ENCODE results near the gene SLC4A4.

DNA sequence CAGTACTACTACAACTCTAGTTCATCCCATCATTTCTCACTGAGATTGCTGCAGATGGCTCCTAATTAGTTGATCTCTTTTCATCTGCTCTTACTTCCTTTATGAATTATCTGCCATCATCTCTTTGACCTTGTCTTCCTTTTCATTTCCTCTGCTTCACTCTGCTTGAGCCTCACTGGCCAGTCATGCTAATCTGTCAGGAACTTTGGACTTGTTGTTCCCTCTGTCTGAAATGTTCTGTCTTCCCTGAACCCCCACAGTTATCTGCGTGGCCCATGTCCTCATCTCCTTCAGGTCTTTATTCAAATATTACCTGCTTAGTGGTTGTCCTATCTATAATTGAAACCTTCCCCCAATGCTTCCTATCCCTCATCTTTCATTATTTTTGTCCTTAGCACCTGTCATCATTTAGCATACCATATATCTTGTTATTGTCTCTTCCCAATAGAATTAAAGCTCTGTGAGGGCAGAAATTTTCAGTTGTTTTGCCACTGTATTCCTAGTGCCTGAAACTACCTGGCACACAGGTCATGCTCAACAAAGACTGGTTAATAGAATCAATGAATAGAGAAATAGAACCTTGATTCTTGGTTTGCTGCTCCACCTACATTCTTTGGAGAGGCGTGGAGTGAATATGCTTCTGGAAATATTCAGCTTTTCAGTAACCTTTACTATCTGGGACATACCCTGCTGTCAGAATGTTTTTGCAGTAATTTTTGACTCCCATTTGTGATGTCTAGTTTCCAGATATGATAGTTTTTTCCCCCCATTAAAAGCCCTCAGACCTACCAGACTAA, 5.0 kb downstream of the SLC4A4 start:
- TF ChIP-seq POLR2A (IDR thresholded peaks at IDR 0.05; ENCODE audit: low read length) (no peak), GATA1 (IDR thresholded peaks at IDR 0.05; ENCODE audit: low read depth, low read length) (no peak)

All from erythroblast (primary cell).